GM12878 (cell line): ENCODE results near the gene HTATIP2.
"Not testable (repeated sequence)": the region's sequence is repeated elsewhere in the genome, so short reads cannot be mapped to it uniquely, and the experiment has no call there.

Source experiments
- BCLAF1 ChIP-seq: fragments of 450-650 bp; IDR thresholded peaks from 2 replicates; pipeline ENCODE4 v1.6.1; 2017; ENCODE audit warnings: antibody characterized with exemption, mild to moderate bottlenecking, moderate library complexity
- CREB1 ChIP-seq: IDR thresholded peaks from 2 replicates; pipeline ENCODE4 v1.6.1; 2012; ENCODE audit warnings: low read depth, mild to moderate bottlenecking, inconsistent platforms
- EGR1 ChIP-seq, 2 experiments: IDR thresholded peaks; 1 replicate in 1 of 2; 2 replicates in 1 of 2; pipeline ENCODE4 v1.6.1; 2011 to 2012; ENCODE audit warnings: low read depth in 2 of 2, low read length in 2 of 2, borderline replicate concordance in 1 of 2, mild to moderate bottlenecking in 1 of 2, moderate library complexity in 1 of 2
- EP300 ChIP-seq, 2 experiments: fragments of 150-350 bp in 1 of 2; IDR thresholded peaks; 2 replicates each; pipeline ENCODE4 v1.6.1; 2011 to 2012; ENCODE audit warnings: low read depth in 2 of 2, low read length in 2 of 2, borderline replicate concordance in 1 of 2, improper control_type of control experiment in 1 of 2, inconsistent platforms in 1 of 2; ENCODE audit not compliant: control insufficient read depth in 1 of 2
- ESRRA ChIP-seq: IDR thresholded peaks from 2 replicates; pipeline ENCODE4 v1.6.1; 2012; ENCODE audit warnings: mild to moderate bottlenecking, low read length, improper control_type of control experiment
- EZH2 ChIP-seq: IDR thresholded peaks from 2 replicates; pipeline ENCODE4 v1.6.1; 2012; ENCODE audit warnings: low read depth, mild to moderate bottlenecking, control low read depth, inconsistent platforms, low read length, borderline replicate concordance; ENCODE audit not compliant: control insufficient read depth
- FOXK2 ChIP-seq: fragments of 450-650 bp; IDR thresholded peaks from 2 replicates; pipeline ENCODE4 v1.6.1; 2017; ENCODE audit warnings: mild to moderate bottlenecking, moderate library complexity
- NR2C2 ChIP-seq: IDR thresholded peaks from 2 replicates; pipeline ENCODE4 v1.6.1; 2011; ENCODE audit warnings: borderline replicate concordance, low read depth; ENCODE audit not compliant: control insufficient read depth, insufficient read length
- NRF1 ChIP-seq: conservative IDR thresholded peaks from 2 replicates; pipeline ENCODE4 v1.6.1; 2011; ENCODE audit warnings: mild to moderate bottlenecking, low read depth, low read length, improper control_type of control experiment
- ZNF274 ChIP-seq: IDR thresholded peaks from one replicate; pipeline ENCODE4 v1.8.0; 2011; ENCODE audit not compliant: insufficient read length, insufficient read depth
- TF ChIP-seq, protein P1 (sequence below): IDR thresholded peaks from 2 replicates; pipeline ENCODE4 v1.6.1; 2012; ENCODE audit warnings: improper control_type of control experiment, low read depth, low read length; ENCODE audit not compliant: insufficient replicate concordance
- TF ChIP-seq, protein P2 (sequence below), 3 experiments: IDR thresholded peaks in 2 of 3; conservative IDR thresholded peaks in 1 of 3; 2 replicates each; pipeline ENCODE4 v1.5.1; 2011; ENCODE audit warnings: low read depth in 3 of 3, low read length in 3 of 3, mild to moderate bottlenecking in 3 of 3, control low read depth in 2 of 3, moderate library complexity in 2 of 3, inconsistent platforms in 1 of 3, mixed read lengths in 1 of 3; ENCODE audit not compliant: control insufficient read depth in 2 of 3, insufficient read depth in 1 of 3; ENCODE audit errors: extremely low read depth in 1 of 3

DNA sequence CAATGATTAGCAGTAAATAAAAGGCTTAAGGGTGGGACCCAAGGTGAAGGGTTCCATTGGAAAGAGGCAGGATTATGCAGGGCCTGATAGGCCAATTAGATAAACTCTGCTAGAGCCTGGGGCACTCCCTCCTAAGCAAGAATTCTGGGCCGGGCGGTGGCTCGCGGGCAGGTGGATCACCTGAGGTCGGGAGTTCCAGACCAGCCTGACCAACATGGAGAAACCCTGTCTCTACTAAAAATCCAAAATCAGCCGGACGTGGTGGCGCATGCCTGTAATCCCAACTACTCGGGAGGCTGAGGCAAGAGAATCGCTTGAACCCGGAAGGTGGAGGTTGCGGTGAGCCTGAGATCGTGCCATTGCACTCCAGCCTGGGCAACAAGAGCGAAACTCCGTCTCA is 22.5 kb downstream of the HTATIP2 start:
- TF ChIP-seq BCLAF1; ZNF274; CREB1; FOXK2; NR2C2; NRF1; EZH2; EP300 (IDR thresholded peaks at IDR 0.05; ENCODE audit: borderline replicate concordance in 1 of 2, control insufficient read depth in 1 of 2, low read depth in 2 of 2, low read length in 2 of 2); ESRRA; EGR1 (IDR thresholded peaks at IDR 0.05; ENCODE audit: borderline replicate concordance in 1 of 2, low read depth in 2 of 2, low read length in 2 of 2): not testable (repeated sequence)
- TF ChIP-seq, protein P1, sequence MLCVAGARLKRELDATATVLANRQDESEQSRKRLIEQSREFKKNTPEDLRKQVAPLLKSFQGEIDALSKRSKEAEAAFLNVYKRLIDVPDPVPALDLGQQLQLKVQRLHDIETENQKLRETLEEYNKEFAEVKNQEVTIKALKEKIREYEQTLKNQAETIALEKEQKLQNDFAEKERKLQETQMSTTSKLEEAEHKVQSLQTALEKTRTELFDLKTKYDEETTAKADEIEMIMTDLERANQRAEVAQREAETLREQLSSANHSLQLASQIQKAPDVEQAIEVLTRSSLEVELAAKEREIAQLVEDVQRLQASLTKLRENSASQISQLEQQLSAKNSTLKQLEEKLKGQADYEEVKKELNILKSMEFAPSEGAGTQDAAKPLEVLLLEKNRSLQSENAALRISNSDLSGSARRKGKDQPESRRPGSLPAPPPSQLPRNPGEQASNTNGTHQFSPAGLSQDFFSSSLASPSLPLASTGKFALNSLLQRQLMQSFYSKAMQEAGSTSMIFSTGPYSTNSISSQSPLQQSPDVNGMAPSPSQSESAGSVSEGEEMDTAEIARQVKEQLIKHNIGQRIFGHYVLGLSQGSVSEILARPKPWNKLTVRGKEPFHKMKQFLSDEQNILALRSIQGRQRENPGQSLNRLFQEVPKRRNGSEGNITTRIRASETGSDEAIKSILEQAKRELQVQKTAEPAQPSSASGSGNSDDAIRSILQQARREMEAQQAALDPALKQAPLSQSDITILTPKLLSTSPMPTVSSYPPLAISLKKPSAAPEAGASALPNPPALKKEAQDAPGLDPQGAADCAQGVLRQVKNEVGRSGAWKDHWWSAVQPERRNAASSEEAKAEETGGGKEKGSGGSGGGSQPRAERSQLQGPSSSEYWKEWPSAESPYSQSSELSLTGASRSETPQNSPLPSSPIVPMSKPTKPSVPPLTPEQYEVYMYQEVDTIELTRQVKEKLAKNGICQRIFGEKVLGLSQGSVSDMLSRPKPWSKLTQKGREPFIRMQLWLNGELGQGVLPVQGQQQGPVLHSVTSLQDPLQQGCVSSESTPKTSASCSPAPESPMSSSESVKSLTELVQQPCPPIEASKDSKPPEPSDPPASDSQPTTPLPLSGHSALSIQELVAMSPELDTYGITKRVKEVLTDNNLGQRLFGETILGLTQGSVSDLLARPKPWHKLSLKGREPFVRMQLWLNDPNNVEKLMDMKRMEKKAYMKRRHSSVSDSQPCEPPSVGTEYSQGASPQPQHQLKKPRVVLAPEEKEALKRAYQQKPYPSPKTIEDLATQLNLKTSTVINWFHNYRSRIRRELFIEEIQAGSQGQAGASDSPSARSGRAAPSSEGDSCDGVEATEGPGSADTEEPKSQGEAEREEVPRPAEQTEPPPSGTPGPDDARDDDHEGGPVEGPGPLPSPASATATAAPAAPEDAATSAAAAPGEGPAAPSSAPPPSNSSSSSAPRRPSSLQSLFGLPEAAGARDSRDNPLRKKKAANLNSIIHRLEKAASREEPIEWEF = not testable (repeated sequence)
- TF ChIP-seq, protein P2, sequence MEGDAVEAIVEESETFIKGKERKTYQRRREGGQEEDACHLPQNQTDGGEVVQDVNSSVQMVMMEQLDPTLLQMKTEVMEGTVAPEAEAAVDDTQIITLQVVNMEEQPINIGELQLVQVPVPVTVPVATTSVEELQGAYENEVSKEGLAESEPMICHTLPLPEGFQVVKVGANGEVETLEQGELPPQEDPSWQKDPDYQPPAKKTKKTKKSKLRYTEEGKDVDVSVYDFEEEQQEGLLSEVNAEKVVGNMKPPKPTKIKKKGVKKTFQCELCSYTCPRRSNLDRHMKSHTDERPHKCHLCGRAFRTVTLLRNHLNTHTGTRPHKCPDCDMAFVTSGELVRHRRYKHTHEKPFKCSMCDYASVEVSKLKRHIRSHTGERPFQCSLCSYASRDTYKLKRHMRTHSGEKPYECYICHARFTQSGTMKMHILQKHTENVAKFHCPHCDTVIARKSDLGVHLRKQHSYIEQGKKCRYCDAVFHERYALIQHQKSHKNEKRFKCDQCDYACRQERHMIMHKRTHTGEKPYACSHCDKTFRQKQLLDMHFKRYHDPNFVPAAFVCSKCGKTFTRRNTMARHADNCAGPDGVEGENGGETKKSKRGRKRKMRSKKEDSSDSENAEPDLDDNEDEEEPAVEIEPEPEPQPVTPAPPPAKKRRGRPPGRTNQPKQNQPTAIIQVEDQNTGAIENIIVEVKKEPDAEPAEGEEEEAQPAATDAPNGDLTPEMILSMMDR (IDR thresholded peaks at IDR 0.05 in 2 of 3, conservative IDR thresholded peaks at IDR 0.05 in 1 of 3; ENCODE audit: control insufficient read depth in 2 of 3, extremely low read depth in 1 of 3, insufficient read depth in 1 of 3, low read depth in 3 of 3, low read length in 3 of 3) = not testable (repeated sequence)
